ENCODE results near the gene ABHD6.

Gene ABHD6, protein sequence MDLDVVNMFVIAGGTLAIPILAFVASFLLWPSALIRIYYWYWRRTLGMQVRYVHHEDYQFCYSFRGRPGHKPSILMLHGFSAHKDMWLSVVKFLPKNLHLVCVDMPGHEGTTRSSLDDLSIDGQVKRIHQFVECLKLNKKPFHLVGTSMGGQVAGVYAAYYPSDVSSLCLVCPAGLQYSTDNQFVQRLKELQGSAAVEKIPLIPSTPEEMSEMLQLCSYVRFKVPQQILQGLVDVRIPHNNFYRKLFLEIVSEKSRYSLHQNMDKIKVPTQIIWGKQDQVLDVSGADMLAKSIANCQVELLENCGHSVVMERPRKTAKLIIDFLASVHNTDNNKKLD

DNA sequence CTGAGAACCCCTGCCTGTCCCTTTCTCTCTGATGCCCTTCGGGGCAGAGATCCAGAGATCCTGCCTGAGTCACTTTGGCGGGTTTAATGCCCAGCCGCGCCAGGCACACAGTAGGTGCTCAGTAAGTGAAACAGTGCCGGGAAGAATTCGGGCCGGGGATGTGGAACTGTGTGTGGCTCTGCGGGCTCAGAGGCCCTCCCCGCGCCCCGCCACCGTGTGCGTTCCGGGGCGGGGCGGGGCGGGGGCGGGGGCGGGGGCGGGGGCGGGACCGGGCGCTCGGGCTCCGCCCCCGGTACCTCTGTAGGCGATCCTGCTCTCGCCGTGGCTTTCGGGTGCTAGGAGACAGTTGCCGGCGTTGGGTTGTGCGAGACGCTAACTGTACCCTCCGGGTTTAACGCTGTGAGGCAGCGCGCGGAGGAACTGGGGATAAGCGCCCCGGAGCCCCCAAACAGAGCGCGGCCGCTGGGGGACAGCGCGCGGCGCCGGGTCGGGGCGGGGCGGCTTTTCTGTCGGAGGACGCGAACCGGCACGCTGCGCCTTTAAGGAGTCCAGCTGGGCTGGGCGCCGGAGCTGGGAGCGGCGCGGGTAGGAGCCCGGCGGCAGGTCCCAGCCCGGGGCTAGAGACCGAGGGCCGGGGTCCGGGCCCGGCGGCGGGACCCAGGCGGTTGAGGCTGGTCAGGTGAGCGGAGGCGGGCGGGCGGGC, at the start of gene ABHD6:
Gene ABHD6, plus strand, starts transcription at position 555 of the 703 bp plus-strand sequence. CDS start 18,795 bp downstream, outside the sequence.
- peak within 1 kb of the TSS; percentile 59 for H3K27ac ChIP-seq
- H3K4me2 ChIP-seq, result peak within 1 kb of the TSS; percentile 97
- H3K36me3 ChIP-seq, result no peaks in the 10 kb centered on the region
- peak within 1 kb of the TSS; percentile 79 for H3K9ac ChIP-seq
- H3K4me1 ChIP-seq, result peaks cover 22% of the 10 kb centered on the region
- no peak for TF ChIP-seq Cebpa-rat (IDR thresholded peaks at IDR 0.05)
- peaks cover 25% of the 10 kb centered on the region for H4K20me1 ChIP-seq
- H3K9me3 ChIP-seq, result no peaks in the 10 kb centered on the region
- no peaks in the 10 kb centered on the region for H3K27me3 ChIP-seq
- H3K4me3 ChIP-seq, result peak within 1 kb of the TSS; percentile 89

- Histone ChIP-seq H4K20me1 (no peaks in the 10 kb centered on the region), H3K9ac (no peak overlapping the region), H3K36me3 (no peaks in the 10 kb centered on the region), H3K27me3 (no peaks in the 10 kb centered on the region), H3K27ac (no peak overlapping the region), H3K4me3 (no peak overlapping the region), H3K4me2 (no peak overlapping the region), H3K4me1 (no peaks in the 10 kb centered on the region), H3K9me3 (no peaks in the 10 kb centered on the region)
- TF ChIP-seq Cebpa-rat (IDR thresholded peaks at IDR 0.05), result no peak
These were observed 49.4 kb upstream of the ABHD6 start for GRCh38 chr3:58188173-58188564.

GRCh38 chr3:58188921-58189451, 48.6 kb upstream of the ABHD6 start:
- no peaks in the 10 kb centered on the region for H3K36me3 ChIP-seq
- H3K4me3 ChIP-seq, result no peak overlapping the region
- H3K27ac ChIP-seq, result no peak overlapping the region
- no peak for TF ChIP-seq Cebpa-rat (IDR thresholded peaks at IDR 0.05)
- H3K4me1 ChIP-seq, result no peaks in the 10 kb centered on the region
- no peaks in the 10 kb centered on the region for H4K20me1 ChIP-seq
- no peak overlapping the region for H3K4me2 ChIP-seq
- peaks cover 1% of the 10 kb centered on the region for H3K9me3 ChIP-seq
- H3K9ac ChIP-seq, result no peak overlapping the region
- no peaks in the 10 kb centered on the region for H3K27me3 ChIP-seq

GRCh38 chr3:58189691-58190090, 47.9 kb upstream of the ABHD6 start:
- peaks cover 8% of the 10 kb centered on the region for H3K9me3 ChIP-seq
- H3K4me1 ChIP-seq, result no peaks in the 10 kb centered on the region

GRCh38 chr3:58190291-58190690, 47.3 kb upstream of the ABHD6 start:
- no peaks in the 10 kb centered on the region for H3K4me1 ChIP-seq

More at GRCh38 chr3:58189691-58190090, 47.9 kb upstream of the ABHD6 start:
- Histone ChIP-seq H4K20me1 (no peaks in the 10 kb centered on the region), H3K4me2 (no peak overlapping the region), H3K27ac (no peak overlapping the region), H3K4me3 (no peak overlapping the region), H3K36me3 (no peaks in the 10 kb centered on the region), H3K27me3 (no peaks in the 10 kb centered on the region), H3K9ac (no peak overlapping the region)
- TF ChIP-seq Cebpa-rat (IDR thresholded peaks at IDR 0.05), result no peak

DNA sequence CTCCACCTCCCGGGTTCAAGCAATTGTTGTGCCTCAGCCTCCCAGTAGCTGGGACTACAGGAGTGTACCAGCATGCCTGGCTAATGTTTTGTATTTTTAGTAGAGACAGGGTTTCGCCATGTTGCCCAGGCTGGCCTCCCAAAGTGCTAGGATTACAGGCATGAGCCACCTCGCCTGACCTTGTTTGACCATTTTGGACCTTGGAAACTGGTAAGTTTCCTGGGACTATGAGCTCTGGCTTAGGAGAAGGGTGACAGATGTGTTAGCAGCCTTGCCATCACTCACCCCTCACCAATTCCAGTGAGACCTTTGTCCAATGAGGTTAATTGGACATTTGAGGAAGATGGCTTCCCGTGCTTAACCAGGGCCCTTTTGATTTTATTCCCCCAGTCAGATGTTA, 46.7 kb upstream of the ABHD6 start:
- Histone ChIP-seq H4K20me1 (no peaks in the 10 kb centered on the region), H3K4me1 (no peaks in the 10 kb centered on the region), H3K9ac (no peak overlapping the region), H3K9me3 (peaks cover 18% of the 10 kb centered on the region), H3K4me2 (no peak overlapping the region), H3K27ac (no peak overlapping the region), H3K27me3 (no peaks in the 10 kb centered on the region), H3K4me3 (no peak overlapping the region), H3K36me3 (no peaks in the 10 kb centered on the region)
- TF ChIP-seq Cebpa-rat (IDR thresholded peaks at IDR 0.05), result no peak

More at GRCh38 chr3:58190291-58190690, 47.3 kb upstream of the ABHD6 start:
- TF ChIP-seq Cebpa-rat (IDR thresholded peaks at IDR 0.05), result no peak
- Histone ChIP-seq H3K27ac (no peak overlapping the region), H3K4me2 (no peak overlapping the region), H3K27me3 (no peaks in the 10 kb centered on the region), H3K9me3 (peaks cover 14% of the 10 kb centered on the region), H4K20me1 (no peaks in the 10 kb centered on the region), H3K4me3 (no peak overlapping the region), H3K9ac (no peak overlapping the region), H3K36me3 (no peaks in the 10 kb centered on the region)

DNA sequence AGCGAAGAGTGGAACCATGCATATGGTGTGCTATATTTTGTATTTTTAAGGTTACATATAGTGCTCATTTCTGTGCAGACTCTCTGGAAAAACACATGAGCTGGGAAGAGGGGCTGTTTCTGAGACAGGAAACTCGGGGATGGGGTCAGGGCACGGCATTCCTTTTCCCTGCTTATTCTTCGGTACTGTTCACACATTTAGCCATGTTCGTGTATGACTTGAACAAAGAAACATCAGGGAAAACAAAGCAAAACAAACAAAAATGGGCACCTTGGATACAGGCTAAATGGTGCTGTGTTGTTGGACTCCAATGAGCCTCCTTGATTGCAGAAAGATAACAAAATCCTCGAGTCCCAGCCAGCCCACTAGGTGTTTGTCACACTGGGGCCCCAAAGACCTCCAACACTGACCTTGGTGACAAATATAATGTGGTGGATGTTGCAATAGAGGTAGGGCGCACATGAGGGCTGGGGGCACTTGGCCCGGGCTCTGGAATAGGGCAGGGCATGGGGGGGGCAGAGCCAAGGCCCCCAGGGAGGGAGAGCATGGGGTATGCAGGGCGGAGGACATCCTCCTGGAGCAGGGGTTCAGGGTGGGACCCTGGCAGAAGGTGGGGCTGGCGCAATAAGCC, 46.1 kb upstream of the ABHD6 start:
- H3K4me3 ChIP-seq, result no peak overlapping the region
- no peak for TF ChIP-seq Cebpa-rat (IDR thresholded peaks at IDR 0.05)
- H3K27ac ChIP-seq, result no peak overlapping the region
- H4K20me1 ChIP-seq, result no peaks in the 10 kb centered on the region
- no peaks in the 10 kb centered on the region for H3K36me3 ChIP-seq
- no peak overlapping the region for H3K4me2 ChIP-seq
- H3K27me3 ChIP-seq, result no peaks in the 10 kb centered on the region
- H3K9me3 ChIP-seq, result peaks cover 22% of the 10 kb centered on the region
- H3K4me1 ChIP-seq, result peaks cover 2% of the 10 kb centered on the region
- H3K9ac ChIP-seq, result no peak overlapping the region

DNA sequence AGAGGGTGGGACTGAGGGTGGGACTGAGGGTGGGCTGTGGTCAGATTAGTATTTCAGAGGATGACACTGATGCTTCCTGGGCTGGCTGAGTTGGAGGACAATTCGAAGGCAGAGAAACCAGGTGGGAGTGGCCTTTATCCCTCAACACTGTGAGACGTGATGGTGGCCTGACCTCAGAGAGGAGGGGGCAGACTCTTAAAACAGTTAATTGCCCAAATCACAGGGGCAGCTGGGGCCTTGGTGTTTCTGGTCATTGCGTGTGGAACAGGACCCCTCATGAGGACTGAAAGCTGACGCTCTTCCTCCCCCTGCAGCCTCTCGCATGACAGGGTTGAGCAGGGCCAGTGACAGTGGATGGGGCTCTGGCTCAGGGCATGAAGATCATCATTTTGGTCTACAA, 45.5 kb upstream of the ABHD6 start:
- Histone ChIP-seq H3K27me3 (no peaks in the 10 kb centered on the region), H3K4me2 (no peak overlapping the region), H3K4me1 (peaks cover 8% of the 10 kb centered on the region), H3K9ac (no peak overlapping the region), H3K4me3 (no peak overlapping the region), H3K9me3 (peaks cover 22% of the 10 kb centered on the region), H3K36me3 (no peaks in the 10 kb centered on the region), H4K20me1 (no peaks in the 10 kb centered on the region), H3K27ac (no peak overlapping the region)
- TF ChIP-seq Cebpa-rat (IDR thresholded peaks at IDR 0.05), result no peak

DNA sequence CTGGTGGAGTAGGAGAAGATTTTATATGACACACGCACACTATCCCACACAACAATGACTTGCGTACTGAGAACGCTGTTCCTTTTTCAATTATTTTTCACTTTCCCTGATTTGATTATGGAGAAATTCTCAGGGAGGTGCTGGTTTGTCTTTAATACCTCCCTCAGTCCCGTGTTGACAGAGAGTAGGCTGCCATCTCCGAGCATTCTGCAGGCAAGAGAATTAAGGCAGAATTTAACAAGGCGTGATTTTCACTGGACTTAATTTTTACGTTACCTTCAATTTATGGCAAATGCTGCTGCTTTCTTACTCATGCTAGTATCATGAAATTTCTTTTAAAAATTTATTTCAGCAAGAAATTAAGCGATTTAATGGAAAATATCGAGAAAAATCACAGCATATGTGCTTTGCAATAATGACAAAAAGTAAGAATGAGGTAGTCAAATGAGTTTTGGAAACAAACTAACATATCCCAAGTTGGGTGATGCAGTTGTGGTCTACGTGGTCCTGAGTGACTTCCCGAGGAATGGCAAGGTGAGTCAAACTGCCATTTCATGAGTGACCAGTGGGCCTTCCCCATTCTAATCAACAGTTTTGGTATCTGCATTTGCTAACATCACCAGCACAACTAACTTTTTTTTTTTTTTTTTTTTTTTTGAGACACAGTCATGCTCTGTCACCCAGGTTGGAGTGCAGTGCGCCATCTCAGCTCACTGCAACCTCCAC, 43.7 kb upstream of the ABHD6 start:
- Histone ChIP-seq H3K4me3 (no peak overlapping the region), H3K4me1 (peaks cover 21% of the 10 kb centered on the region), H3K27ac (no peak overlapping the region), H3K4me2 (no peak overlapping the region), H3K9ac (no peak overlapping the region), H3K36me3 (no peaks in the 10 kb centered on the region), H4K20me1 (no peaks in the 10 kb centered on the region), H3K27me3 (no peaks in the 10 kb centered on the region), H3K9me3 (peaks cover 22% of the 10 kb centered on the region)
- no peak for TF ChIP-seq Cebpa-rat (IDR thresholded peaks at IDR 0.05)
